ENCODE results near the gene TMEM54.

Gene TMEM54, protein sequence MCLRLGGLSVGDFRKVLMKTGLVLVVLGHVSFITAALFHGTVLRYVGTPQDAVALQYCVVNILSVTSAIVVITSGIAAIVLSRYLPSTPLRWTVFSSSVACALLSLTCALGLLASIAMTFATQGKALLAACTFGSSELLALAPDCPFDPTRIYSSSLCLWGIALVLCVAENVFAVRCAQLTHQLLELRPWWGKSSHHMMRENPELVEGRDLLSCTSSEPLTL

DNA sequence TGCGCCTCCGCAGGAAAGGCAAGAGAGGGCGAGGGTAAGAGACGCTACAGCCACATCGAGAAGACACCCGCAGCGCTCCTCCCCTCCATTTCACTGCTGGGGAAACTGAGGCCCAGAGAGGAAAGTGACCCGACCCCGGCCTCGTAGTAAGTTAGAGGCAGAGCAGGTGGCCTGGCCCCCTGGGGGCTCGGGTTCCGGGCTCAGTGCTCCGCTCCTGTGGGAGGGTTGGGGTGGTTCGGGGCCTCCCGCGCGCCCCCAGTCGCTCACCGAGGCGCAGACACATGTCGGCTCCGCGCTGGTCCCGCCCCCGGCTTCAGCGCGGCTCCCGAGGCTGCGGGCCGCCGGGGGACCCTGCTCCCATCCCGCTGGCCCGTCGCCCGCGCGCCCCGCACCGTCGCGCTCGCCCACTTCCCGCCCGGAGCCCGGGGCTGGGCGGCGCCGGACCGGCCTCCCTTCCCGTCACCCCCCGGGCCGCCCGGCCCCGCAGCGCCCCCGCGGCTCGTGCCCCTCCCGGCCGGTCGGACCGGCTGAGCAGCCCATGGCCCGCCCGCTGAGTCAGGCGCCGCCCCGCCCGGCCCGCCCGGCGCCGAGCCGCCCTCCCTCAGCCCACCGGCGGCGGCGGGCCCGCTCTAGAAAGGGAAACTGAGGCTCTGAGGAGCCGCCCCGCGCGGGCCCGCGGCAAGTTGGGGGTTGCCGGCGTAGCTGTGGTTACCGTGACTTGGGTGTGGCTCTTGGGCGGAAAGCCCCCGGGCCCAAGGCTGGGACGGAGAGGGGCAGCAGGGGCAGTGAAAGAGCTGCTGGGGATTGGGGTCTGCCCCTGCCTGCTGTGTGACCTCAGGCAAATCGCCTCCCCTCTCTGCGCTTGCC, at the start of gene TMEM54:
Gene TMEM54 (minus strand): TSS at position 434 of the 867 bp plus-strand sequence. CDS start 151 bp downstream, at position 283.
- H3K27ac ChIP-seq: peak within 1 kb of the TSS; percentile 85; the same call in 1 of the 2 replicates
- TF ChIP-seq, protein P1, sequence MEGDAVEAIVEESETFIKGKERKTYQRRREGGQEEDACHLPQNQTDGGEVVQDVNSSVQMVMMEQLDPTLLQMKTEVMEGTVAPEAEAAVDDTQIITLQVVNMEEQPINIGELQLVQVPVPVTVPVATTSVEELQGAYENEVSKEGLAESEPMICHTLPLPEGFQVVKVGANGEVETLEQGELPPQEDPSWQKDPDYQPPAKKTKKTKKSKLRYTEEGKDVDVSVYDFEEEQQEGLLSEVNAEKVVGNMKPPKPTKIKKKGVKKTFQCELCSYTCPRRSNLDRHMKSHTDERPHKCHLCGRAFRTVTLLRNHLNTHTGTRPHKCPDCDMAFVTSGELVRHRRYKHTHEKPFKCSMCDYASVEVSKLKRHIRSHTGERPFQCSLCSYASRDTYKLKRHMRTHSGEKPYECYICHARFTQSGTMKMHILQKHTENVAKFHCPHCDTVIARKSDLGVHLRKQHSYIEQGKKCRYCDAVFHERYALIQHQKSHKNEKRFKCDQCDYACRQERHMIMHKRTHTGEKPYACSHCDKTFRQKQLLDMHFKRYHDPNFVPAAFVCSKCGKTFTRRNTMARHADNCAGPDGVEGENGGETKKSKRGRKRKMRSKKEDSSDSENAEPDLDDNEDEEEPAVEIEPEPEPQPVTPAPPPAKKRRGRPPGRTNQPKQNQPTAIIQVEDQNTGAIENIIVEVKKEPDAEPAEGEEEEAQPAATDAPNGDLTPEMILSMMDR (conservative IDR thresholded peaks at IDR 0.05): no peak

DNA sequence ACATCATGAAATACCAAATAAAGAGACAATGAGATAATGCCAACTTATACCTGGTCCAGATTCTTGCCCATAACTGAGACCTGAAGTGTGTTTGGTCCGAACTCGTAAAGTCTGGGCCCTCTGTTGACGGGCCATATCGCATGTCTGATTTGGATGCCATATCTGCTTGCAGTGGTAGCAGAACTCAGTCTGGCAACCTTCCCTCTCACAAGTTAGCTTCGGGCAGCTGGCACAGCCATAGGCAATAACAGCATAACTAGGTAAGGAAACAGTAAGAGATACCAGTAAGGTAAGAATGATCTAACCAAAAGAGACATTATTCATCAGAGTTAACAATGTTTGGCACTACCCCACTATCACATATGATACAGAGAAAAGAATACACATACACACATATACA, 48.3 kb upstream of the TMEM54 start:
- H3K27ac ChIP-seq: peak overlapping the region; percentile 63
- TF ChIP-seq, protein P1 (conservative IDR thresholded peaks at IDR 0.05): no peak

DNA sequence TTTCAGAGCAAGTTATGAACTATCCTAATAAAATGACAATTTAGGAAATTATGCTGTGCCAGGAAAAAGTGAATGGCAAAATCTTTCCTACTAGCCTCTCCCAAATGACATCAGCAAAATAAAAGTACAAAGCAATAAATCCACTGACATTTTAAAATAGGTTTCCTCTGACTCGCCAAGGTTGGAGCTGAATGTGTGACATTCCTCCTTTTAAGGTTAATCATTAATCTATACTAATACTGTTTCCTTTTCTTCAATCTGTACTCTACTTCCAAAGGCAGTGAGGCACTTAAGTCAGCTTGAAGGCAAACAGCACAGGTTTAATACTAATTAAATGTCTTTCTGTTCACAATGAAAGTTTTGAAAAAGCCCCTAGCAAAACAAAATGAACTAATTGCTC, 47.7 kb upstream of the TMEM54 start:
- peak overlapping the region; percentile 63 for H3K27ac ChIP-seq
- TF ChIP-seq, protein P1 (conservative IDR thresholded peaks at IDR 0.05): no peak

DNA sequence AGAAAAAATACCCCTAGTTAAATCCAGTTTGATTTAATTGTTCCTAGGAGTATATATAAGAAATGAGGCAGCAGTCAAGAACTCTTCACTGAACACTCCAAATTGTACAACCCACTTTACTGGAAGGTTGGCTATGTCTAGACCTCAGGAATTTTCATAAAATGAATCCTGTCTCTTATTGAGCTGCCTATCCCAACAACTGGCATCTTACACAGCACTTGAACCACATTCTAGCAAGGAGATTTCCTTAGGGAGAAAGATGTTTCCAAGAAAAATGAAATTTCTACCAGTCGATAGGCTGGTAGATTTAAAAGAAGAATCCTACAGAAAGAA, 47.2 kb upstream of the TMEM54 start:
- TF ChIP-seq, protein P1 (conservative IDR thresholded peaks at IDR 0.05): no peak
- peak overlapping the region; percentile 63 for H3K27ac ChIP-seq

DNA sequence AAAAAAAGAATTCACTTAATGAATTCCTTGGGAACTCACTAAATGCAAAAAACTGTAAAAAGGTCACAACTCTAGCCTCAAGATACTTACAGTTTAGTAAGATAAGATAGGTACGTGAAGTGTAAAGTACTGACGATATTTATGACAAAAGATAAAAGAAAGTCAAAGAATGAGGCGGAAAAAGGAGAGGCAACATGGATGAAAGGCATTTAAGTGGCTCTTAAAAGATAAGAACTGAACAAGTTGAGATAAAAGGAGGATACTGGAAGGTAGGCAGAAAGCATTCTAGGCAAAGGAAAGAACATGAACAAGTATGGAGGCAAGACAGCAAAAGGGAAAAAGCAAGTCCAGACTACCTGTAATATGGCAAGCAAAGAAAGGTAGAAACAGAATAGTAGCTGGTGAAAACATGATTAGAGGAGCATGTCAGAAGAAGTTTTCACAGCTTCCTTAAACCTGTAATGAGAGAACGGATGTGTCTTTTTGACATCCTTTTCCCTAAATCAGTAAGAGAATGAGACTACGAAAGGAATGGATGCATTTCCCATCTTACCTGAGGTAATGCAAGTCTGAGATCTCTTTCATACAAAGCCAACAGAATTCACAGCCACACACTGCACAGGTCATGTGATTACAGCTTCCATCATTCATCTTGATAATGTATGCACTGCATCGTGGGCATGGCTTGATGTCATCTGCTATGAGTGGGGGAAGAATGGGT, 46.6 kb upstream of the TMEM54 start:
- peak overlapping the region; percentile 63 for H3K27ac ChIP-seq
- TF ChIP-seq, protein P1 (conservative IDR thresholded peaks at IDR 0.05): no peak

DNA sequence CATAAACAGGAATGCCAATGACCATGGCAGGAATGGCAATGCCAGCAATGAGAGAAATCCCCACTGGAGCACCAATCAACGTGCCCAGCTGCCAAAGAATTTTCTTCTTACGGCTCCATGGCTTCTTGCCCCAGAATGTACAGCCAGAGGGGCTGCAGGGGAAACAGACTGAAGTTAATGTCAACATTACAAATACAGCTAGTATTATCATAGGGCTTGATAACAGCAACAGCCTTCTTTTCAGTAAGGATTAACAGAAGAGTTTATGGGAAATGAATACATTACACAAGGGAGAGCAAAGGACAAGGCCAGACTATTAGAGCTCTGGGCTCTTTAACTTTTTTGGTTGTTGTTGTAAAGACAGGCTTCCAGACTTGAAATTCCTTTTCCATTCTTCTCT, 45.2 kb upstream of the TMEM54 start:
- H3K27ac ChIP-seq: no peak overlapping the region
- TF ChIP-seq, protein P1 (conservative IDR thresholded peaks at IDR 0.05): no peak

DNA sequence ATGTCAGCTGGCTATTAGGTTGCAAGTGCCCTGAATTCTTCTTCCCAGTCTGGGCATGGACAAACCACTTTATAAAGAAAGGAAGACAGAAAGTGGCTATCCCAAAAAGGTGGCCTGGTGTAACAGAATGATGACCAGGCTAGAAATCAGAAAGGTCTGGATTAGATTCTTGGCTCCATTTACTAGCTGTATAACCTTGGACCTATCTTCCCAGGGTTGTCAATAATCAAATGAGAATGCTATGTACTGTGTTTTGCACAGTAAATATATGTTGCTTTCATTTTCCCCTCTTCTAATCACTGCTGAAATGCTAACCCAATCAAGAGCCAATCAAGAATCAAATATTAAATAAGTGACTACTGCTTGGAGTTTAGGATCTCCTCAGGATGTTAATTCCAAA, 43.0 kb upstream of the TMEM54 start:
- TF ChIP-seq, protein P1 (conservative IDR thresholded peaks at IDR 0.05): no peak
- H3K27ac ChIP-seq: no peak overlapping the region
